Mucosa of descending colon (tissue), 3 donors: ENCODE data around the gene CHST11. TPM values are rescaled to one million over a fixed set of nuclear protein-coding genes. Genes with fewer than 3 reads are reported as not detected.

Source experiments
- ATAC-seq: fragments of 200-7000 bp; cut with Tn5 transposase; one replicate; pipeline ENCODE4 v1.9.1; 2020; ENCODE audit warnings: mild to moderate bottlenecking, moderate library complexity
- DNase-seq, 3 donors: peaks; one replicate each; pipeline ENCODE4 v3.0.0-alpha.2; 2020
- H3K36me3 ChIP-seq: fragments of 200-600 bp; one replicate; pipeline ENCODE4 v1.8.0; 2021; ENCODE audit warnings: low read depth, mild to moderate bottlenecking
- H3K4me1 ChIP-seq: fragments of 200-600 bp; one replicate; pipeline ENCODE4 v1.8.0; 2021; ENCODE audit warnings: low read depth, mild to moderate bottlenecking
- H3K4me3 ChIP-seq: fragments of 200-600 bp; one replicate; pipeline ENCODE4 v1.8.0; 2021; ENCODE audit warnings: mild to moderate bottlenecking
- H3K9me3 ChIP-seq: fragments of 200-600 bp; one replicate; pipeline ENCODE4 v1.8.0; 2021; ENCODE audit warnings: mild to moderate bottlenecking
- CTCF ChIP-seq: fragments of 200-600 bp; IDR thresholded peaks from one replicate; pipeline ENCODE4 v1.8.0; 2022; ENCODE audit warnings: antibody characterized with exemption, mild to moderate bottlenecking
- intact Hi-C, 2 donors: fragments of 100-400 bp; cut with DNase I in 1 of 2; cut with micrococcal nuclease in 1 of 2; formaldehyde crosslinking; loops; one replicate each; pipeline versions ENCODE4 v1.11.0 to v1.11.1; 2022; cut with DNase I, micrococcal nuclease
- total RNA-seq, 3 donors: library from RNA; stranded (reverse); fragmentation: NEBNext Ultra II Directional in 2 of 3; extraction: Animal tissue kit (Norgen Biotek cat#: 25700) in 2 of 3; gene quantifications; one replicate each; pipeline versions ENCODE4 v1.2.1 to v1.2.4, GENCODE V29; 2021 to 2023
- donor health status: DM: no; HTN: no; CAD: no; lungs with moderate emphysema.
- donor health status: DM: no; HTN: no; CAD: no.
- donor health status: DM: no; HTN: yes; CAD: no.

The CHST11 gene
- total RNA-seq, 3 donors from 2014 or later = 3.3 to 15.2 (median 6.6) TPM

GRCh38 chr12:104416136-104416535 lies 40.6 kb upstream of the CHST11 start:
- TF ChIP-seq CTCF = no peak
- intact Hi-C loops = no loop called here
- H3K4me3 ChIP-seq = no peak overlapping the region
- H3K9me3 ChIP-seq = no peaks in the 10 kb centered on the region
- no peaks in the 10 kb centered on the region for H3K4me1 ChIP-seq
- DNase-seq = no peak
- no peak for ATAC-seq
- no peaks in the 10 kb centered on the region for H3K36me3 ChIP-seq

DNA sequence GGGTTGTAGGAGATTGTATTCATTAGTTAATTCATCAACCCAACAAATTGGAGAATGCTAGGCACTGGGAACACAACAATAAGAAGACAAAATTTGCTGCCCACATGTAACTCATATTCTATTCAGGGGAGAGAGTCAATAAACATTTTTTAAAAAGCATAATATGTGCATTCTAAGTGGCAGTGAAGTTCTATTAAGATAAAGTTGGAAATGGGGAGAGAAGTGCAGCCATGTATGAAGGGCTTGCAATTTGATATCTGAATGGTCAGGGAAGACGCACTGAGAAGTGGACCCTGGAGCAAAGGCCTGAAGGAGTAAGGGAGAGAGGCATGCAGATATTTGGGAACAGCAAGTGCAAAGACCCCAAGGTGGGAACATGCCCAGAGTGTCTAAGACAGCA lies 40.2 kb upstream of the CHST11 start:
- H3K4me1 ChIP-seq = no peaks in the 10 kb centered on the region
- no peak for DNase-seq
- no peak overlapping the region for H3K4me3 ChIP-seq
- no peak for ATAC-seq
- H3K9me3 ChIP-seq = no peaks in the 10 kb centered on the region
- H3K36me3 ChIP-seq = no peaks in the 10 kb centered on the region
- intact Hi-C loops = no loop called here
- no peak for TF ChIP-seq CTCF

DNA sequence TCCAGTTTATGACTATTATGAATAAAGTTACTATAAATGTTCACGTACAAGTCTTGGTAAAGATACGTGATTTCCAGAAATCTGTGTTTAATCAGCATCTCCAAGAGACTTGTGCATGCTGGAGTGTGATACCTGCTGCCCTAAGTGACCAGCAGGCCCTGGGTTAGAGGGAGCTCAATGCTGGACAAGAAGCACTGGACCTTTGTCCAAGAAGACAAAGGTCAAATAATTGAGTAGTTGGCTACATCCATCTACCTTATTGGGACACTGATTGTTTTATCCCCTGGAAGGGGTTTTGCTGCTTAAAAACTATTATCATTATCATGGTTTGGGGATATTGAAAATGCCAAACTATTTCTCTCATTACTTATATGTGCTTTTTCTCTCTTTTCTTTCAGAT lies 37.0 kb upstream of the CHST11 start:
- no peak for DNase-seq
- no peak for ATAC-seq
- Histone ChIP-seq H3K9me3 (no peaks in the 10 kb centered on the region), H3K36me3 (no peaks in the 10 kb centered on the region), H3K4me1 (no peaks in the 10 kb centered on the region), H3K4me3 (no peak overlapping the region)
- intact Hi-C loops = no loop called here
- no peak for TF ChIP-seq CTCF

DNA sequence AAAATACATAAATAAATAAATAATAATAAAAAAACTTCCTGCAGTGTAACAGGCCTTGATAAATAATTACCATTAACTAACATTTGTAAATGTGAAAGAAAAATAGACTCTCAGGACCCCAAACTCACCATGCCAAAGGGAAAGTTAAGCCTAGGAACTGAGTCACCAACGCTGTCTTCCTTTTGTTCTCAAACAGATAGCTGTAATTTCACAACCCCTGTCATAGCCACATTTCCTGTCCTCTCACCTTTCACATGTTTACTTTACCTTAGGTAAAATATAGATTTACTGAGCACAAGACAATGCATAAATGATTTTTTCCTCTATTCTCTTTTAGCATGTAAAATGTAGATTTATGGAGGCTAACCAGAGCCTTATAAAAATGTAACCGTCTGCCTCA lies 35.9 kb upstream of the CHST11 start:
- Histone ChIP-seq H3K4me3 (no peak overlapping the region), H3K4me1 (no peaks in the 10 kb centered on the region), H3K9me3 (no peaks in the 10 kb centered on the region), H3K36me3 (no peaks in the 10 kb centered on the region)
- no peak for TF ChIP-seq CTCF
- DNase-seq = no peak
- no peak for ATAC-seq
- intact Hi-C loops = no loop called here

DNA sequence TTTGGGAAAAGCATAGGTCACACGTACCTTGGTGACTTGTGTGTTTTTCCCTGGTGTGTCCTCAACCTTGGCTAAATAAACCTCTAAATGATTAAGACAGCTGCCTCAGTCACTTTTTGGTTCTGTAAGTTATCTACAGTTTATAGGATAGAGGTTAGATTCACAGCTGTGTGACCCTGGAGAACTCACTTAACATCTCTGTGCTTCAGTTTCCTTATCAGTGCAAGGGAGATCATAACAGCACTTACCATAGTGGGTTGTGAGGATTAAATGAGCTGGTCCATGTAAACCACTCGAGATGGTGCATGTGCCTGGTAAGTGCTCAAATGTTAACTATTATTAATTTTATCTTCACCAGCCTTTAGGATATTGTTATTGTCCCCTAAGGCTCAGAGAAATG lies 35.4 kb upstream of the CHST11 start:
- no peaks in the 10 kb centered on the region for H3K4me1 ChIP-seq

More for the DNA sequence above, 35.4 kb upstream of the CHST11 start:
- no peaks in the 10 kb centered on the region for H3K36me3 ChIP-seq
- DNase-seq (no peak), ATAC-seq (no peak)
- no peak overlapping the region for H3K4me3 ChIP-seq
- no peaks in the 10 kb centered on the region for H3K9me3 ChIP-seq
- TF ChIP-seq CTCF = no peak
- intact Hi-C loops = no loop called here
